ENCODE results near the gene MAN2C1. TPM values are rescaled to one million over a fixed set of nuclear protein-coding genes. Genes with fewer than 3 reads are reported as not detected.
A peak's percentile ranks its signal among the peaks of the same experiment; 100 is the strongest.

Gene MAN2C1
- total and polyA plus RNA-seq, 2 experiments from 2014 or later = 81.4 to 88.0 TPM

DNA sequence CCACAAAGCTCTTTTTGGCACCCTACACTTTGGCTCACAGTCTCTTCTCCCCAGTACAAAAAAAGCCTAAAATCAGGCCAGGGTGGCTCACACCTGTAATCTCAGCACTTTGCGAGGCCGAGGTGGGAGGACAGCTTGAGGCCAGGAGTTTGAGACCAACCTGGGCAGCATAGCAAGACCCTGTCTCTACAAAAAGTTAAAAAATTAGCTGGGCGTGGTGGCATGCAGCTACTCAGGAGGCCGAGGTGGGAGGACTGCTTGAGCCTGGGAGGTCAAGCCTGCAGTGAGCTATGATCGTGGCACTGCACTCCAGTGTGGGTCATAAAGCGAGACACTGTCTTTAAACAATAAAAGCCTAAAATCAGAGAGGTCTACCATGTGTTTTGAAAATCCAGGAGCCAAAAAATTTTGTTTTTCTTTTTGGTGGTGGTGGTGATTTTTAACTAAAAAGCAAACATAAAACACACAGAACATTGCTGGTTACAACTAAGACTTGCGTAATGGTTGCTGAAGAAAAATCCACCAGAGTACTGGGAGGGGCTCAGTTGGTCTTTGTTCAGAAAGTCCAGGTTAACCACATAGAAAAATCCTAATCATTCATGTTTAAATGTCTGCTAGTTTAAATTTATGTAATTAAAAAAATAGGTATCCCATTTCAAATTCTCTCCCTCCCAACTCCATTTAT lies 1.6 kb upstream of the MAN2C1 start:
- no peak for DNase-seq (ENCODE audit: low spot score)
- H2AFZ ChIP-seq = no peak overlapping the region
- WGBS (ENCODE audit: low lambda C conversion rate, missing lambda C conversion rate) = 93% methylated on average over 7 of the region's 7 CpGs
- no peaks in the 10 kb centered on the region for H3K9me3 ChIP-seq (ENCODE audit: low read depth)
- no peaks in the 10 kb centered on the region for H3K27me3 ChIP-seq
- TF ChIP-seq EZH2phosphoT487 (IDR thresholded peaks at IDR 0.05; ENCODE audit: low read depth, severe bottlenecking, unreplicated experiment) (no peak), EZH2 (IDR thresholded peaks at IDR 0.05; ENCODE audit: borderline replicate concordance) (no peak), CTCF (IDR thresholded peaks at IDR 0.05; ENCODE audit: poor library complexity) (no peak)
- no peaks in the 10 kb centered on the region for H3K36me3 ChIP-seq (replicated peaks; ENCODE audit: insufficient read depth, low read depth)
- H3K4me1 ChIP-seq (ENCODE audit: insufficient read depth) = peaks cover 11% of the 10 kb centered on the region
- no peak overlapping the region for H3K4me3 ChIP-seq
- no peaks in the 10 kb centered on the region for H3K9me2 ChIP-seq (replicated peaks; ENCODE audit: insufficient read depth)
- H3K27ac ChIP-seq = peak overlapping the region; percentile 98
- H3K79me2 ChIP-seq = peaks cover 38% of the 10 kb centered on the region
- no peaks in the 10 kb centered on the region for H4K20me1 ChIP-seq (ENCODE audit: insufficient read depth, poor library complexity, severe bottlenecking)
- peak overlapping the region; percentile 85 for H3K4me2 ChIP-seq

GRCh38 chr15:75368689-75369239 lies 357 bp upstream of the MAN2C1 start:
- H3K79me2 ChIP-seq = peaks cover 31% of the 10 kb centered on the region
- H3K4me3 ChIP-seq = peak overlapping the region; percentile 82
- no peaks in the 10 kb centered on the region for H3K36me3 ChIP-seq (replicated peaks; ENCODE audit: insufficient read depth, low read depth)
- H3K9me2 ChIP-seq (replicated peaks; ENCODE audit: insufficient read depth) = no peaks in the 10 kb centered on the region
- TF ChIP-seq CTCF (IDR thresholded peaks at IDR 0.05; ENCODE audit: poor library complexity) (no peak), EZH2phosphoT487 (IDR thresholded peaks at IDR 0.05; ENCODE audit: low read depth, severe bottlenecking, unreplicated experiment) (no peak), EZH2 (IDR thresholded peaks at IDR 0.05; ENCODE audit: borderline replicate concordance) (no peak)
- H2AFZ ChIP-seq = peak overlapping the region; percentile 42
- no peaks in the 10 kb centered on the region for H3K9me3 ChIP-seq (ENCODE audit: low read depth)
- WGBS (ENCODE audit: low lambda C conversion rate, missing lambda C conversion rate) = 4% methylated on average over 23 of the region's 23 CpGs
- peak overlapping the region; percentile 85 for H3K4me2 ChIP-seq
- no peaks in the 10 kb centered on the region for H3K27me3 ChIP-seq
- H4K20me1 ChIP-seq (ENCODE audit: insufficient read depth, poor library complexity, severe bottlenecking) = no peaks in the 10 kb centered on the region
- peak overlapping the region; percentile 98 for H3K27ac ChIP-seq
- DNase-seq (ENCODE audit: low spot score) = no peak
- H3K4me1 ChIP-seq (ENCODE audit: insufficient read depth) = peaks cover 11% of the 10 kb centered on the region

DNA sequence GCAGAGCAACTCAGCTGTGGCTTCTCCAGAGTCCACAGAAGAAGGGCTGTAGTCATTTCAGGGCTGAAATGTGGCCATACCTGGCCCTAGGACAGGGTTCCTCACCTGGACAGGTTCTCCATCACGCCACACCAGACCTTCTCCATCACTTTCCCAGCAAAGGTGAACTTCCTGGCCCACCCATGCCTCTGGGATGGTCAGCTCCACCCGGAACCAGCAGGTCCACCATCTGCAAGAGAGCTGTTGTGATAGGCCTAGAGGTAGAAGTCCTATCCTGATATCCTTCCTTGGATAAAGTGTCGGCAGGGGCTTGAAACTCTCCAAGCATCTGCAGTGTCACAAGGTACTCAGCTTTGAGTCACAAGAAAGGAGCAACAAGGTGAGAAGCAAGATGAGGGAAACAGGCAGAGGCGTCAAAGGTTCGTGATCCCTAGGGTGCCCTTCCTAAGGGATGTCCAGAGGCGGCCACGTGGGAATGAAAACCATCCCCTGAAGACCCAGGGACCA lies 948 bp downstream of the MAN2C1 start:
- WGBS (ENCODE audit: low lambda C conversion rate, missing lambda C conversion rate) = 43% methylated on average over 7 of the region's 7 CpGs
- H3K4me2 ChIP-seq = peak overlapping the region; percentile 85
- H3K4me3 ChIP-seq = no peak overlapping the region
- H3K36me3 ChIP-seq (replicated peaks; ENCODE audit: insufficient read depth, low read depth) = no peaks in the 10 kb centered on the region
- peak overlapping the region; percentile 46 for H3K27ac ChIP-seq
- DNase-seq (ENCODE audit: low spot score) = no peak
- peaks cover 29% of the 10 kb centered on the region for H3K79me2 ChIP-seq
- no peaks in the 10 kb centered on the region for H3K27me3 ChIP-seq
- H2AFZ ChIP-seq = no peak overlapping the region
- peaks cover 11% of the 10 kb centered on the region for H3K4me1 ChIP-seq (ENCODE audit: insufficient read depth)
- H3K9me2 ChIP-seq (replicated peaks; ENCODE audit: insufficient read depth) = no peaks in the 10 kb centered on the region
- no peak for TF ChIP-seq EZH2 (IDR thresholded peaks at IDR 0.05; ENCODE audit: borderline replicate concordance)
- TF ChIP-seq CTCF (IDR thresholded peaks at IDR 0.05; ENCODE audit: poor library complexity) = no peak
- no peak for TF ChIP-seq EZH2phosphoT487 (IDR thresholded peaks at IDR 0.05; ENCODE audit: low read depth, severe bottlenecking, unreplicated experiment)
- H3K9me3 ChIP-seq (ENCODE audit: low read depth) = no peaks in the 10 kb centered on the region
- no peaks in the 10 kb centered on the region for H4K20me1 ChIP-seq (ENCODE audit: insufficient read depth, poor library complexity, severe bottlenecking)
